Dedifferentiated amniotic fluid mesenchymal stem cell (primary cell): Measurements from ENCODE around the gene ASH1L.
"Not testable (repeated sequence)": the region's sequence is repeated elsewhere in the genome, so short reads cannot be mapped to it uniquely, and the experiment has no call there.

Source experiments
- DNase-seq: peaks from one replicate; pipeline ENCODE4 v3.0.0-alpha.2; 2016; ENCODE audit errors: extremely low spot score

The ASH1L gene

GRCh38 chr1:155562581-155563376 is at the start of gene ASH1L:
ASH1L (minus strand) TSS chr1:155562803; CDS start chr1:155521519, 41,284 bp downstream.
- peak; percentile 86 for DNase-seq

DNA sequence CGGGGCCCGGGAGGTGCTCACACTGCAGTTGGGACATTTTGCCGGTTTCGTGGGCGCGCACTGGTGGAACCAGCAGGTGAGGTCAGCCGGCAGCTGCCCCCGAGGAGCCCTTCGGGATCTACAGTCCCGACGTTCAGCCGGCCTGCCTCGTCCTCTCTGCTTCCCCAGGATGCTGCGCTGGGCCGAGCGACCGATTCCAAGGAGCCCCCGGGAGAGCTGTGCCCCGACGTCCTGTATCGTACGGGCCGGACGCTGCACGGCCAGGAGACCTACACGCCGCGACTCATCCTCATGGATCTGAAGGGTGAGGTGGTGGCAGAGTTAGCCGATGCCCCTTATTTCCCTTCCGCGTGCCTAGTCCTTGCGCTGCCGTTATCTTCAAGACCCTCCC is 47.6 kb upstream of the ASH1L start:
- not testable (repeated sequence) for DNase-seq

- DNase-seq: peak; percentile 98
Observed at GRCh38 chr1:155609515-155610256, 47.1 kb upstream of the ASH1L start, which contains the start of gene MSTO1. MSTO1 (plus strand) TSS chr1:155610218; CDS start chr1:155610249, 31 bp downstream.

DNA sequence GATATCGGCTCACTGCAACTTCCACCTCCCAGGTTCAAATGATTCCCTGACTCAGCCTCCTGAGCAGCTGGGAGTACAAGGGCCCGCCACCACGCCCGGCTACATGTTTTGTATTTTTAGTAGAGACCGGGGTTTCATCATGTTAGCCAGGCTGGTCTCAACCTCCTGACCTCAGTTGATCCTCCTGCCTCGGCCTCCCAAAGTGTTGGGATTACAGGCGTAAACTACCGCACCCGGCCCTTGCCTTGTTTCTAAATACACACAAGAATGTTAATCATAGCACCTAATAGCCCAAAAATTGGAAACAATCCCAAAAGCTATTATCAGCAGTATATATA is 46.3 kb upstream of the ASH1L start:
- DNase-seq: no peak

GRCh38 chr1:155607708-155608107 is 45.1 kb upstream of the ASH1L start:
- DNase-seq: no peak

DNA sequence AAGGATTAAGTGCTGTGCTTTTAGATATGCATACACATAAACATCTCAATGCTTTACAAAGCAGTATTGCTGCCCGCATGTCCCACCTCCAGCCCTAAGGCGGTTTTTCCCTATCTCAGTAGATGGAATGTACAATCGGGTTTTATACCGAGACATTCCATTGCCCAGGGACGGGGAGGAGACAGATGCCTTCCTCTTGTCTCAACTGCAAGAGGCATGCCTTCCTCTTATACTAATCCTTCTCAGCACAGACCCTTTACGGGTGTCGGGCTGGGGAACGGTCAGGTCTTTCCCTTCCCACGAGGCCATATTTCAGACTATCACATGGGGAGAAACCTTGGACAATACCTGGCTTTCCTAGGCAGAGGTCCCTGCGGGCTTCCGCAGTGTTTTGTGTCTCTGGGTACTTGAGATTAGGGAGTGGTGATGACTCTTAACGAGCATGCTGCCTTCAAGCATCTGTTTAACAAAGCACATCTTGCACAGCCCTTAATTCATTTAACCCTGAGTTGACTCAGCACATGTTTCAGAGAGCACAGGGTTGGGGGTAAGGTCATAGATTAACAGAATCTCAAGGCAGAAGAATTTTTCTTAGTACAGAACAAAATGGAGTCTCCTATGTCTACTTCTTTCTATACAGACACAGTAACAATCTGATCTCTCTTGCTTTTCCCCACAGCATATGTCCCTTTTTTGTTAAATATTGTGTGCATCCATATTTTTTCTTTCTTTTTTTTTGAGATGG is 37.4 kb upstream of the ASH1L start:
- DNase-seq: not testable (repeated sequence)

DNA sequence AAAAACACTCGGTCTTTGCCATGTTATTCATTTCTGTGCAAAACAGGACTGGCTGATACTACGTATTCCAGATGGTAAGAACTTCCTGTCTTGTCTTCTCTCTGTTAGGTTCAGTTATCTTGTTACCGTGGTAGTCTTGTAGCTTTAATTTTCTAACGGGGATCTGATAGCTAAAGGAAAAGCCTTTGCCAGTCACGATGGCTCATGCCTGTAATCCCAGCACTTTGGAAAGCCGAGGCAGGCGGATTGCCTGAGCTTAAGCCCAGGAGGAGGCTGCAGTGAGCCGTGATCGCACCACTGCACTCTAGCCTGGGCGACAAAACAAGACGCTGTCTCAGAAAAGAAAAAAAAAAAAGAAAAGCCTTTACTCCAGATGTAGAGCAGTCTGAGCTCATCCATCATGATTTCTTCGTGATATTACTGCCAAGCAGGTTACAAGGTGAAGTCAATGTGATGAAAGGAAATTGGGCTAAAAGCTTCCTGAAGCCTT is 36.3 kb upstream of the ASH1L start:
- DNase-seq: peak; percentile 16

GRCh38 chr1:155596864-155597263 is 34.3 kb upstream of the ASH1L start:
- no peak for DNase-seq

DNA sequence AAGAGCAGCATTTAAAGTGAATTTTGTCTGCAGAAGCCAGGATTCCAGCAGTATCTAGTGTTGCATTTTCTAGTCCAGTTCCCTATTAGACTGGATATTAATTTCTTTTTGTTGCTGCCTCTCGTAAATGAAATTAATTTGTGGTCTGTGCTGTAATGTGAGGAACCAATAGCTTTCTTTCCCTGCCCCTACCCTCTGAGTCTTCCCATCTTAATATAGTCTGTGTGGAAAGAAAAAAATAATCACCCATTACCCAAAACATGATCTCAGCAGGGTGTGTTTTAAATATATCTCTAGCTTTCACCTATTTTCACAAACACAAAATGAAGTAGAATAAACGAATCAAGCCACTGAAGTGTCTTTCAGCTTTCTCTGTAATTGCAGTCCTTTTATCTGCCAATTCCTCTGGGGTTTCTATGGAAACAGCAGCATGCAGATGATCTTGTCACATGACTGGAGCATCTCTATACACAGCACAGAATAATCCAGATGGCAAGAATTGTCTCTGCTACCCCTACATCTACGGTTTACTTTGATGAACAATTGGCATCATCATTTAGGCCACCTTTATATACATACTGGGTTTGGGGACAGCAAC is 33.4 kb upstream of the ASH1L start:
- DNase-seq: not testable (repeated sequence)

GRCh38 chr1:155591770-155592169 is 29.2 kb upstream of the ASH1L start:
- DNase-seq: peak; percentile 71

DNA sequence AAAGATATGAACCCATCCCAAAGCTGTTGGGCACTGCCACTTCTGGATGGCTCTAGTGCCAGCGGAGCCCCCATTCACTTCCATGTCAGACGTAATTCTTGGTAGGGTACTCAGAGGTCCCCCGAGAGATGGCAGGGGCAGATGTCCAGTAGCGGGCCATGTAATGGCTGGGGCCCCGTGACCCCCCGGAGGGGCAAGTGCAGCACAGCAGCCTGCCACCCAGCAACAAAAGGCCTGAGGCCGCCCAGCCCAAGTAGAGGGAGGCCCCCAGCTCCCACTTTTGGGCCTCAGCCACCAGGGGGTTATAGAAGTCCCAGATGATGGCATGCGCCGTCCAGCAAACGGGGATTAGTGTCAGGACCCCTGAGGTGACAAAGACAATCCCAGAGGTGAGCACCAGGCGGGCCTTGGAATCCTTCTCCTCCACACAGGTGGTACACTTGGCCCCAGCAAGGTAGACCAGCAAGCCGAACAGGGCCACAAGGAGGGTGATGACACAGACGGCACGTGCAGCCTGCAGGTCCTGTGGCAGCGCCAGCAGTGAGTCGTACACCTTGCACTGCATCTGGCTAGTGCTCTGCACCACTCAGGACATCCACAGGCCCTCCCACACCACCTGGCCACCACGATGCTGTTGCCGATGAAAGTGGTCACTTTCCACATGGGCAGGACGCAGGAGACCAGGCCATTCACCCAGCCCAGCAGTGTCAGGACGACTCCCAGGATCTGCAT is 28.1 kb upstream of the ASH1L start:
- DNase-seq: not testable (repeated sequence)

GRCh38 chr1:155589282-155589681 is 26.7 kb upstream of the ASH1L start:
- not testable (repeated sequence) for DNase-seq

DNA sequence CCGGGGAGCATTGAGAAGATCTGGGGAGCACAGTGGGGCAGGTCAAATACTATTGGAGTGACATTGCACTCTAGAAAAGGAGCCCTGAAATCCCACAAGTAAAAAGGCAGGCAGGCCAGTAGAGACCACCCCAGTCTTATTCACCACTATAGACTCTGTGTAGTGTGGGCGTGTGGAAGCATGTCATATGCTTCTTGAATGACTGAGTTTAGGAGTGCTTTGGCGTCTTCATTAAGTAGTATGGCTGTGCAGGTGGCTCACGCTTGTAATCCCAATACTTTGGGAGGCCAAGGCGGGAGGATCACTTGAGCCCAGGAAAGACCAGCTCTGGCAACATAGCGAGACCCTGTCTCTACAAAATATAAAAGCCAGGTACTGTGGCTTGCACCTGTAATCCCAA is 21.2 kb upstream of the ASH1L start:
- not testable (repeated sequence) for DNase-seq

DNA sequence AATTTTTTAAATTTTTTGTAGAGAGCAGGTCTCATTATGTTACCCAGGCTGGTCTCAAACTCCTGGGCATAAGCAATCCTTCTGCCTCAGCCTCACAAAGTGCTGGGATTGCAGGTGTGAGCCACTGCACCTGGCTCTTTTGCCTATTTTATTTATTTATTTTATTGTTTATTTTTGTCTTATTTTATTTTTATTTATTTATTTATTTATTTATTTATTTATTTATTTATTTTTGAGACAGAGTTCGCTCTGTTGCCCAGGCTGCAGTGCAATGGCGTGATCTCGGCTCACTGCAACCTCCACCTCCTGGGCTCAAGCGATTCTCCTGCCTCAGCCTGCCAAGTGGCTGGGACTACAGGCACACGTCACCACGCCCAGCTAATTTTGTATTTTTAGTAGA is 13.0 kb upstream of the ASH1L start:
- DNase-seq: not testable (repeated sequence)

DNA sequence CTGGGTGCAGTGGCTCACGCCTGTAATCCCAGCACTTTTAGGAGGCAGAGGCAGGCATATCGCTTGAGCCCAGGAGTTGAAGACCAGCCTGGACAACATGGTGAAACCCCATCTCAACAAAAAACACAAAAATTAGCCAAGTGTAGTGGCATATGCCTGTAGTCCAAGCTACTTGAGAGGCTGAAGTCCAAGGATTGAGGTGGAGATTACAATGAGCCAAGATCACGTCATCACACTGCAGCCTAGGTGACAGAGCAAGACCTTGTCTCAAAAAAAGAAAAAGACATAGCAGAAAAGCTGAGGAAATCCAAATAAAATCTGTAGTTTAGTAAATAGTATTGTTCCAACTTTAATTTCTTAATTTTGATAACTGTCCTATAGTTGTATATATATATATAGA is 11.5 kb upstream of the ASH1L start:
- DNase-seq: no peak

- no peak for DNase-seq
Observed at GRCh38 chr1:155570593-155570990, 8.0 kb upstream of the ASH1L start.

GRCh38 chr1:155569988-155570592 is 7.5 kb upstream of the ASH1L start:
- DNase-seq: no peak

DNA sequence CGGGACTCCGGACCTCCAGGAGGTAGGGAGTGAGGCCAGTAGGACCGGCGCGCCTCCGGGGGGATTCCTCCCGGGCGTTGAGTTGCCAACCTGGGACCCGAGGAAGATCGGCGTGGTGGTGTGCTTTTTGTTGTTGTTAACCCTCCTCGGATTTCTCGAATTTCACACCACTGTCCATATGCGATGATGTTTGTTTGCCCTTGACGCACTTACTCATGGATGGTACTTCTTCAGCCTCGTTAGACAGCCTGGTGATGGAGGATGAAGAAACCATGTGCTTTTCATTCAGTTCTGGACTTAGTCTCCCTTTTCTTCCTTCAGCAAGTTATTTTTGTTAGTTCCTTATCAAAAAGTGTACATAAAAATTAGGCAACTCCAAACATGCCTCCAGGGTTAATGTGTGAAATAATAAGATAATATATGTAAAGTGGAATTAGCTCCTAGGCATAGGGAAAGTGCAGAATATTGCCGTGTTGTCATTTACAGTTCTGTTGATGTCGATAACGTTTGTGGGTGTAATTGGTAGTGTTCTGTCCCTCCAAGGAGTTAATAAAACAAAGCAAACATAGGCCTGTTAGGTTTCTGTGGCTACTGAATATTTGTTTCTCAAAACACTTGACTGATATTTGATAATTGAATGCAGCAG is 897 bp upstream of the ASH1L start:
- DNase-seq: not testable (repeated sequence)

GRCh38 chr1:155561779-155562580 is 623 bp downstream of the ASH1L start:
- peak; percentile 16 for DNase-seq
